MCF 10A (cell line): ENCODE data around the gene CBY1. TPM values are rescaled to one million over a fixed set of nuclear protein-coding genes. Genes with fewer than 3 reads are reported as not detected.
A peak's percentile ranks its signal among the peaks of the same experiment; 100 is the strongest.

Experiments
- BruUV-seq: library from RNA; stranded (reverse); fragments of 400-500 nt; replicated peaks from 2 replicates; lab custom pipeline; 2021; lab: Mats Ljungman, UMichigan
- CTCF ChIA-PET: fragments of 300-600 bp; sonication (Branson Sonifier 250); formaldehyde crosslinking; extraction: SDS; loops from one replicate; lab custom pipeline; 2021; ENCODE audit warnings: antibody characterized with exemption, inconsistent platforms; lab: Yijun Ruan, JAX
- POLR2A ChIA-PET: fragments of 300-600, 350-650 bp; sonication (Branson Sonifier 250); formaldehyde crosslinking; extraction: SDS; loops from one replicate; lab custom pipeline; 2020; ENCODE audit warnings: antibody characterized with exemption, inconsistent platforms; lab: Yijun Ruan, JAX
- DNase-seq: peaks from one replicate; pipeline ENCODE4 v3.0.0-alpha.2; 2018; ENCODE audit not compliant: unreplicated experiment
- H3K27ac Mint-ChIP-seq: one replicate; pipeline ENCODE4 v1.8.0; 2022; ENCODE audit warnings: mild to moderate bottlenecking, low read depth, mixed read lengths; ENCODE audit not compliant: unreplicated experiment
- H3K27me3 Mint-ChIP-seq: one replicate; pipeline ENCODE4 v1.8.0; 2022; ENCODE audit warnings: mixed read lengths; ENCODE audit not compliant: insufficient read depth, unreplicated experiment
- H3K36me3 Mint-ChIP-seq: one replicate; pipeline ENCODE4 v1.8.0; 2022; ENCODE audit warnings: mild to moderate bottlenecking, moderate library complexity, mixed read lengths; ENCODE audit not compliant: insufficient read depth, unreplicated experiment
- H3K4me1 Mint-ChIP-seq: one replicate; pipeline ENCODE4 v1.8.0; 2022; ENCODE audit warnings: mixed read lengths; ENCODE audit not compliant: insufficient read depth, unreplicated experiment
- H3K4me3 Mint-ChIP-seq: one replicate; pipeline ENCODE4 v1.8.0; 2022; ENCODE audit warnings: mild to moderate bottlenecking, moderate library complexity, mixed read lengths; ENCODE audit not compliant: unreplicated experiment
- H3K9me3 Mint-ChIP-seq: one replicate; pipeline ENCODE4 v1.8.0; 2022; ENCODE audit warnings: mixed read lengths; ENCODE audit not compliant: unreplicated experiment
- intact Hi-C: fragments of 100-400 bp; cut with micrococcal nuclease; formaldehyde crosslinking; loops from 2 replicates; pipeline ENCODE4 v1.14.1; 2022
- total RNA-seq: library from RNA; stranded (reverse); gene quantifications from 2 replicates; pipeline ENCODE4 v1.2.3, GENCODE V29; 2022
- TF ChIP-seq, protein P1 (sequence below): fragments of 200-600 bp; IDR thresholded peaks from one replicate; pipeline ENCODE4 v1.8.0; 2022; ENCODE audit warnings: antibody characterized with exemption, mild to moderate bottlenecking; ENCODE audit not compliant: unreplicated experiment

CBY1 gene
- total RNA-seq, 1 experiment from 2014 or later, result 40.6 TPM

- H3K4me1 Mint-ChIP-seq, result peaks cover 10% of the 10 kb centered on the region
- H3K27ac Mint-ChIP-seq, result no peak overlapping the region
- no TSS peak for BruUV-seq
- no peak for DNase-seq
- H3K27me3 Mint-ChIP-seq, result no peaks in the 10 kb centered on the region
- no peak overlapping the region for H3K4me3 Mint-ChIP-seq
- CTCF ChIA-PET, result no interaction called here
- TF ChIP-seq, protein P1, sequence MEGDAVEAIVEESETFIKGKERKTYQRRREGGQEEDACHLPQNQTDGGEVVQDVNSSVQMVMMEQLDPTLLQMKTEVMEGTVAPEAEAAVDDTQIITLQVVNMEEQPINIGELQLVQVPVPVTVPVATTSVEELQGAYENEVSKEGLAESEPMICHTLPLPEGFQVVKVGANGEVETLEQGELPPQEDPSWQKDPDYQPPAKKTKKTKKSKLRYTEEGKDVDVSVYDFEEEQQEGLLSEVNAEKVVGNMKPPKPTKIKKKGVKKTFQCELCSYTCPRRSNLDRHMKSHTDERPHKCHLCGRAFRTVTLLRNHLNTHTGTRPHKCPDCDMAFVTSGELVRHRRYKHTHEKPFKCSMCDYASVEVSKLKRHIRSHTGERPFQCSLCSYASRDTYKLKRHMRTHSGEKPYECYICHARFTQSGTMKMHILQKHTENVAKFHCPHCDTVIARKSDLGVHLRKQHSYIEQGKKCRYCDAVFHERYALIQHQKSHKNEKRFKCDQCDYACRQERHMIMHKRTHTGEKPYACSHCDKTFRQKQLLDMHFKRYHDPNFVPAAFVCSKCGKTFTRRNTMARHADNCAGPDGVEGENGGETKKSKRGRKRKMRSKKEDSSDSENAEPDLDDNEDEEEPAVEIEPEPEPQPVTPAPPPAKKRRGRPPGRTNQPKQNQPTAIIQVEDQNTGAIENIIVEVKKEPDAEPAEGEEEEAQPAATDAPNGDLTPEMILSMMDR, result no peak
- POLR2A ChIA-PET, result interaction anchor here (0.7 to 1.8 kb wide), 3 partner anchors 9 to 26 kb away, joined by 4 to 9 read pairs (median 4); partner anchors contain the start of gene GTPBP1
- H3K36me3 Mint-ChIP-seq, result peaks cover 90% of the 10 kb centered on the region
- no peaks in the 10 kb centered on the region for H3K9me3 Mint-ChIP-seq
- intact Hi-C loops, result no loop called here
Measured at GRCh38 chr22:38689651-38690050, 33.2 kb downstream of the CBY1 start.

DNA sequence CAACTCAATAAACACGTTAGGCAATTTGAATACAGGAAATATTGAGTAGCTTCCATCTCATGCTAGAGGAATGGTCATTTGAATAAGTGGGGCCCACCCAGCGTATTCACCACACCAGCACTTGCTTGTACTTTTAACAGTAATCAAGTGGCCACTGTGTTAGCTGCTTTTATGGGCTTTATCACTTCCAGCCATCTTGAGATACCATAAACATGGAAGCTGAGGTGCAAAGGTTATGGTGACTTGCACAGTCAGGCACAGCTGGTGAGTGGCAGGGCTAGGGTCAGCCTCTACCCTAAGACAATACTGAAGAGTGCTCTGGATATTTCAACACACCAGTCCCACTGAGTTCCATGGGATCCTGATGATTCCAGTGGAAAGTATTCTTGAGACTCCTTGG lies 37.6 kb downstream of the CBY1 start:
- DNase-seq, result no peak
- intact Hi-C loops, result no loop called here
- Mint-ChIP-seq H3K27me3 (no peaks in the 10 kb centered on the region), H3K36me3 (peaks cover 62% of the 10 kb centered on the region), H3K9me3 (no peaks in the 10 kb centered on the region), H3K27ac (no peak overlapping the region), H3K4me1 (peaks cover 33% of the 10 kb centered on the region), H3K4me3 (no peak overlapping the region)
- ChIA-PET POLR2A (interaction anchor here (7.9 to 8.7 kb wide), 2 partner anchors 10 to 12 kb away, joined by 118 to 223 read pairs; partner anchors contain the start of genes GTPBP1 and TOMM22), CTCF (no interaction called here)
- TF ChIP-seq, protein P1, result no peak
- no TSS peak for BruUV-seq

DNA sequence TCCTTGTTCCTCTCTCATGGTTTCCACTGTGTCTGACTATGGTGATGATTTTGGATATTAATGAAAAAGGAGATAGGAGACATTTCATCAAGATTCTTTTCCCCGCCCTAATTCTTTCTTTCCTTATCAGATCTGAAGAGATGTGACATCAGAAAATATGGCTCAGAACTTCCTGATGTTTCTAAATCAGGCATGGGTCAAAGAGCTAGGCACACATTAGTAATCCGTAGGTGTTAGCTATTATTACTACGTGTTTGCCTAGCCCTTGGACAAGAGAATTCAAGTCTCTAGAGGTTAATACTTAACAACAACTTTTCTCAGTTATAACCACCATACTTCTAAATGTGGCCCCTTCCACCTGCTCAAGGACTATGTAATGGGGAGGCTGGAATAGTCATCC lies 38.5 kb downstream of the CBY1 start:
- no peaks in the 10 kb centered on the region for H3K27me3 Mint-ChIP-seq
- DNase-seq, result no peak
- peaks cover 33% of the 10 kb centered on the region for H3K4me1 Mint-ChIP-seq
- no peaks in the 10 kb centered on the region for H3K9me3 Mint-ChIP-seq
- H3K36me3 Mint-ChIP-seq, result peaks cover 54% of the 10 kb centered on the region
- CTCF ChIA-PET, result interaction anchor here (0.6 kb wide), 1 partner anchor 154 kb away, joined by 4 read pairs; no protein-coding TSS in a partner anchor
- H3K27ac Mint-ChIP-seq, result no peak overlapping the region
- TF ChIP-seq, protein P1, result no peak
- no TSS peak for BruUV-seq
- no peak overlapping the region for H3K4me3 Mint-ChIP-seq
- intact Hi-C loops, result no loop called here
- POLR2A ChIA-PET, result interaction anchor here (1.0 to 8.7 kb wide), 4 partner anchors 8 to 38 kb away, joined by 3 to 223 read pairs (median 61); partner anchors contain the start of genes GTPBP1 and TOMM22

- Mint-ChIP-seq H3K27me3 (no peaks in the 10 kb centered on the region), H3K4me3 (peak overlapping the region; percentile 79), H3K36me3 (peaks cover 37% of the 10 kb centered on the region), H3K27ac (peak overlapping the region; percentile 81), H3K9me3 (no peaks in the 10 kb centered on the region), H3K4me1 (peaks cover 33% of the 10 kb centered on the region)
- ChIA-PET POLR2A (interaction anchor here (0.5 to 8.7 kb wide), 12 partner anchors 10 to 1155 kb away, joined by 3 to 223 read pairs (median 4); partner anchors contain the start of genes CBY1, FAM227A, GTPBP1 and SUN2), CTCF (interaction anchor here (4.9 kb wide), 1 partner anchor 14 kb away, joined by 40 read pairs; the partner anchor contains the start of gene TOMM22)
- intact Hi-C loops, result no loop called here
- DNase-seq, result peak; percentile 83
- BruUV-seq, result no TSS peak
- TF ChIP-seq, protein P1, result no peak
Measured at GRCh38 chr22:38696606-38697424, 40.4 kb downstream of the CBY1 start.
